Posterior vena cava (tissue), 2 donors: ENCODE results near the gene CPSF4L. TPM values are rescaled to one million over a fixed set of nuclear protein-coding genes. Genes with fewer than 3 reads are reported as not detected.
A peak's percentile ranks its signal among the peaks of the same experiment; 100 is the strongest.

Experiments used
- DNase-seq: peaks from one replicate; pipeline ENCODE4 v3.0.0-alpha.2; 2020; ENCODE audit warnings: low spot score
- intact Hi-C, 2 donors: fragments of 100-400 bp; cut with DNase I; formaldehyde crosslinking; loops; one replicate each; pipeline versions ENCODE4 v1.14.1 to v1.14.2; 2022 to 2023
- total RNA-seq, 2 donors: library from RNA; stranded (reverse); fragmentation: NEBNext Ultra II Directional; extraction: Animal tissue kit (Norgen Biotek cat#: 25700); gene quantifications; one replicate each; pipeline ENCODE4 v1.2.1, GENCODE V29; 2021
- donor health status: DM: yes; HTN: yes; CAD: no.
- donor health status: DM: yes; HTN: yes; CAD: no.

Gene CPSF4L
- total RNA-seq, 2 donors from 2014 or later, result not detected

DNA sequence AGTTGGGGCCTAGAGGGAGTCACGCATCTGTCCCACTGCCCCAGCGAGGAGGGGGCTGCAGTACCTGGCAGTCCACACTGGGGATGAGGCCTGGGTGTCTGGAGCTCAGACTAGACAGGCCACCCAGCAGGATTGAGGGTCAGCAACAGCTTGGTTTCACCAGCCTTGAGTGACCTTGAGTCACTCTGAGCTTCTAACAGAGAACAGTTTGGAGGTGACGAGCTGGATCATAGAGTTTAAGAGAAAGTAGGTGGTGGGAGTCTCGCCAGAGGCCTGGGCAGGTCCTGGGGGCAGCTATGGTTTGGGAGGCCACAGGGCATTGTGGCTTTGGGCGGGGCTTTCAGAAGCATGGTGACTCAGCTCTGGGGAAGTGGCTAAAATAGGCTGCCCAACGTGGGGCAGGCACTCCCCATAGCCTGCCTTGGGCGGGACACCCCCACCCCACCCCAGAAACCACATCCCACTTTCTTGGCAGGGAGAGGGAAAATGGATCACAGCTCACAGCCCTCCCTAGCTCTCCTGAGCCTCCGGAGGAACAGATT, 29.7 kb upstream of the CPSF4L start:
- DNase-seq, result peak; percentile 95
- intact Hi-C loops, result no loop called here

DNA sequence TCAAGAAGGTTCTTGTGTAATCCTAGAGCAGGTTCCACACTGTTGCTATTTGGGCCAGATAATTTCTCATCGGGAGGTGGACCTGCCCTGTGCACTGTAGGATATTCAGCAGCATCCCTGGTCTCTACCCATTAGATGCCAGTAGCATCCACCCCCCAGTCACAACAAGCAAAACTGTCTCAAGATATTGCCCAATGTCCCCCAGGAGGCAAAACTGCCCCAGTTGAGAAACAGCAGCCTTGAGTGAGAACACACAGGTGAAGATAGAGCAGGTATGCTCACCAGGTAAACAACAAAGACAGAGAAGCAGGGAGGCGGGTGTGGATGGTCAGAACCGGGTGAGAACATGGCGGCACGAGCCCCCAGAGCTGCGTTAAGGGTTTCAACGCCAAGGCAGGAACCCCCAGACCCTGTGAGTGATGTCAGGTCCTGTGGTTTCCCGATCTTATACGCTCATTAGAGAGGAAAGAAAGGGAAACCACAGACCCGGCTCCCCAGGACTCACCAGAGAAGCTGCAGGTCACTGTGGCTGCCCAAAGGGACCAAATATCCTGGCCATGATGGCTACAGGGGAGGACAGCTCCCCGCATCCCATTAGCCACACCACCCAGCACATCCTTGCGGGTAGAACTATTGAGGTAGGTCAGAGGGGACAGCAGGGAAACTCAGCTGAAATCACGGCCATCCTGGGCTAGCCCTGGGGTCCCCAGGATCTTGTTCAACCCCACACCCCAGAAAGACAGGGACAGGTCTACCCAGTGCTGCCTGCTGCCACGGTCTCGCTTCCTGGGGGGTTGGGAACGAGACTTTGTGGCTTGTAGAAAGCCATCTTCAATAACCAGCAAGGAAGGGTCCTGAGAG, 28.9 kb upstream of the CPSF4L start:
- intact Hi-C loops, result no loop called here

DNA sequence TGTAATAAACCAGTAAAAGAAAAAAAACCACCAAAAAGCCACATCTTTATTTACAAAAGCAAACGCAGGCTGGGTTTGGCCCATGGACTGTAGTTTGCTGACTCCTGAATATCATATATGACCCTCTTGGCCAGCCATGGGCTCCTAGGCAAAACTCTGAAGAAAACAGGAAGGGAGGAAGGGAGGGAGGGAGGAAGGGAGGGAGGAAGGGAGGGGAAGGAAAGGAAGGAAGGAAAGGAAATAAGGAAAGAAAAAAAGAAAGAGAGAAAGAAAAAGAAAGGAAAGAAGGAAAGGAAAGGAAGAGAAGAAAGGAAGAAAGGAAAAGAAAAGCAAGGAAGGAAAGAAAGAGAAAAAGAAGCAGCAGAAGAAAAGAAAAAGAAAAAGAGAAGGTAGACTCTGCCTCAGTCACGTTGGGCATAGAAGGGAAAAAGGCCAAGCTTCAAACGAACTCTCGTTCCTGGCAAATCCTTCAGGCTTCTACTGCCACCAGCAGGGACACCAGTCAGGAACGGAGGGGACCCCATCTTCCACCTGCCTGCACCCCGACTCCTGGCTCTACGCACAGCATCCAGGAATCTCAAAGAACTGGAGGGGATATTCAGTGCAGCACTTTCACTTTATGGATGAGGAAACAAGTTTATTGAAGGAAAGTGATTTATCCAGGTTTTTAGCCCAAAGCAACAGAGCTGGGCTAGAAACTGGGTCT, 28.0 kb upstream of the CPSF4L start:
- DNase-seq, result no peak
- intact Hi-C loops, result no loop called here

More for the DNA sequence above, 28.9 kb upstream of the CPSF4L start:
- no peak for DNase-seq

DNA sequence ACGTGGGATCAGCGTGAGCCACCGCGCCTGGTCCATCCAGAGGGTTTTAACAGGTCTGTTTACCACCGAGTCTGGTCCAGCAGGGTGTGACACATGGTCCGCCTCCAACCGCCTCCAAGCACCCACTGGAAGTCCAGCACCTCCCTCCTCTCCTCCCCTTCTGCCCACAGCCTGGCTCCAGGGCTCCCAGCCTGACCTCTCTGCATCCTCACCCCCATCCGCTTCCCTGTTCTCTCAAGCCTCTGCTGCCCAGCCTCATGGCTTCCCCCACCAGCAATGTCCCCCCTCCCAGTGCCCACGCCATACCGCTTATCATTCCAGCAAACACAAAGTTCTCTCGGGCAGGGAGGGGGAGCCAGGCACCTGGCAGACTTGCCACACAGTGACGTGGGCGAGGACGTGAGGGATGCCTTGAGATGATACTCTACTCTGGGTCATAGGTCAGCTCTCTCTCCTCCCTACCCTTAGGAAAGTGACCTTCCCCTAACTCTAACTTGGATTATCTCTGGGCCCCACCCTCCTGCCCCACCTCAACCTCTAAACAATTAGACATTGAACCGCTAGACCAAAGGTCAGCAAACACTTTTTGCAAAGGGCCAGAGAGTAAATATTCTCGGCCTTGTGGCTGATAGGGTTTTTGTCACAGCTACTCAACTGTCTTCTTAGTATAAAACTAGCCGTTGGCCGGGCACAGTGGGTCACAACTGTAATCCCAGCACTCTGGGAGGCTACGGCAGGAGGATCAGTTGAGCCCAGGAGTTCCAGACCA, 27.0 kb upstream of the CPSF4L start:
- DNase-seq, result peak; percentile 79
- intact Hi-C loops, result no loop called here

DNA sequence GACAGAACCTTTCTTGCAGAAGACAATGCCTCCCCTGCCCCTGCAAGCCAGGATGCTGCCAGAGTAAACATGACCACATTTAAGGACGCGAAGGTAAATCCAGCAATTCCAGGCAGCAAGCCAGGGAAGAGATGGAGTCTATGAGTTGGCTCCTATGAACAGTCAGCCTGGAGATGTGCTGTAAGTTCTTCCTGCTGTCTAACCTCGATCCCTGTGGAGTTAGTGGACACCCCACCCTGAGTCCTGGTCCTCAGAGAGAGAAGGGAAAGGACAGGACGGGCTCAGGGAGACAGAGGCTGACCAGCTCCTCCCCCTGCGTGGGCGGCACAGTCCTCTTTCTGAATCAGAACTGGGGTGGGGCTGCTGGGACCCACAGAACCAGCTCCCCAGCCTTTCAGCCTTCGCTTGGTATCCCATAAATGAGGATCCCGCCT, 25.2 kb upstream of the CPSF4L start:
- no peak for DNase-seq
- intact Hi-C loops, result no loop called here

DNA sequence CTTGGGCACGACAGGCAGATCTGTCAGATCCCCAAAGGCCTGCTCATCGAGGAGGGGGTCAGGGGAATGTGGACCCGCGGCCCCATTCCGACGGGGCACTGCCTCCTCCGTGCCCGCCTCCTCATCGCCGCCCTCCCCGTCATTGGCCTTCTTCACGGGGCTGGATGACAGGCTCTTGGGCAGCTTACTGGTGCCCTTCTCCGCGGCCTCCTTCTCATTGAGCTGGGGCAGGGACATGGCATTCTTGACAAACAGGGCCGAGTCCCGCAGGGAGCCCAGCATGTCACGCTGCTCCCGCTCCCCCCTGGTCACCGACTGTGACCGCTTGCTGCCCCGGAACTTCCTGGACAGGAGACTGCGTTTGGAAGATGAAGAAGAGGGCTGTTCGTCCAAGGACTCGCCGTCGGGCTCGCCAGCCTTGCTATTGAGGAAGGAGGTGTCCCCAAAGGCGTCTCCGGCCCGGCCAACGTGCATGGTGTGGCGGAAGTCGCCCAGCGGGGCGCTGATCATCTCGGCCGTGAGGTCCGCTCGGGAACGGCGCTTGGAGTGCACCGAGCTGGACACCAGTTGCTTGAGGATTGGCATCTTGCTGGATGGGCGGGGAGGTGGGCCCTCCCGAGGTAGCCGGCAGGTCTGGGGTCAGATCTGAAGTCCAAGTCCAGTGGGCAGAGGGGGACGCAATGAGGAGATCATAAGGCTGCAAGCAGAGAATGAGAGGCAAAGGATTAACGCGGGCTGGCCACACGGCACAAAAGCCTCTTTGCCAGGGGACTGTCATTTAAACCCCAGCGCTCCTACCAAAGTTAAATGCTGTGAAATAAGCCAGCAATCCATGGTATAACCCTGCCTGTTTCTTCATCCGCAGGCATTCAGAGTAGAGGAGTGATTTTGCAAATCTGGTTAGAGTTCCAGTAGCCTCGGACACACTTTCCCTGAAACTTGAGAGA, 24.5 kb upstream of the CPSF4L start:
- DNase-seq, result no peak
- intact Hi-C loops, result no loop called here

DNA sequence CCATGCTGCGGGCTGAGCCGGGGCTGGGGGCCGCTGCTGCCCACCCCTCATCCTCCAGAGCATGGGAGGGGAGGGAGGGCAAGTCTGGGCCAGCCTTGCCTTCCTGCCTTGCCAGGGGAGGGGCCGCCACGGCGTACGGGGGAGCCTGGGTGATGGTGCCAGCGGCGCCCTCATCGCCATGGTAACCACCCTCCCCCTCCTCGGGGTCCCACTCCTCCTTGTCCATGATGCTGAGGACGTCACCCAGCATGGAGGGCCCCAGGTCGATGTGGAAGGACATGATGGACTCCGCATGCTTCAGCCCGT, 23.9 kb upstream of the CPSF4L start:
- no peak for DNase-seq
- intact Hi-C loops, result no loop called here

DNA sequence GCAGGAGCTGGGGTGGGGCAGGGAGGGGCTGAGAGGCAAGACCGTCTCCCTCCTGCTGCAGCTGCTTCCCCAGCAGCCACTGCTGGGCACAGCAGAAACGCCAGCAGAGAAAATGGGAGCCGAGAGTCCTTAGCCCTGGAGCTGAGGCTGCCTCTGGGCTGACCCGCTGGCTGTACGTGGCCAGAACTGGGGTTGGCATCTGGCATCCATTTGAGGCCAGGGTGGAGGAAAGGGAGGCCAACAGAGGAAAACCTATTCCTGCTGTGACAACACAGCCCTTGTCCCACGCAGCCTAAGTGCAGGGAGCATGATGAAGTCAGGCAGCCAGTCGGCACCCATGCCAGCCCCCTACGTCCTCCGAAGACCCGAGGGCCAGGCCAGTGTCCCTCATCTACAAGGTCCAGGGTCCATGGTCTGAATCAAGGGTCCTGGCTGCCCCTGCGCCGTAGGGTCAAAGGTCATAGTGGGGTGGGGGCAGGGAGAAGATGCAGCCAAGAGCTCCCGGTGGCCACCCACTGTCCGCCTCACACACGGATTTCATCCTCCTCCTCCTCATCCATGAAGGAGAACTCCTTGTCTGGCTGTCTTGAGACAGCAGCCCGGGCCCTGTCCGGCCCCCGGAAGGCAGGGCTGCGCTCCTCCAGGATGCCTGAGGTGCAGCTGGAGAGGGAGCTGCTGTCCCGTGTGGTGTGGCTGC, 23.4 kb upstream of the CPSF4L start:
- DNase-seq, result no peak
- intact Hi-C loops, result no loop called here

DNA sequence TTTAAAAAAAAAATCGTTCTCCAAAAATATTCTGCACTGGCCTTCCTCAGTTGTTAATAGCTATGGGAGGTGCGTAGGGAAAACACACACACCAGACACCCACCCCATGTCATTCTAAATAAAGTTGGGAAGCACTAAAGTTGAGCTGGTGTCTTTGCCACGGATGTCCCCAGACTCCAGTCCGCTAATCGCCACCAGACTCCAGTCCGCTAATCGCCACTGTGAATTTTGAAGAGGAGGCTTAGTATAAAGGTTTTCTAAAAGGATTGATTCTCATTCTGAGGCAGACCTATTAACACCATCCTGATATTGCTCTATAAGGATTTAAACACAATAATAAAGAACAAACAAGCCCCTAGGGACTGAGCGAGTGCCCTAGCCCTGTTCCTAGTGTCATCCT, 22.7 kb upstream of the CPSF4L start:
- DNase-seq, result no peak
- intact Hi-C loops, result no loop called here

DNA sequence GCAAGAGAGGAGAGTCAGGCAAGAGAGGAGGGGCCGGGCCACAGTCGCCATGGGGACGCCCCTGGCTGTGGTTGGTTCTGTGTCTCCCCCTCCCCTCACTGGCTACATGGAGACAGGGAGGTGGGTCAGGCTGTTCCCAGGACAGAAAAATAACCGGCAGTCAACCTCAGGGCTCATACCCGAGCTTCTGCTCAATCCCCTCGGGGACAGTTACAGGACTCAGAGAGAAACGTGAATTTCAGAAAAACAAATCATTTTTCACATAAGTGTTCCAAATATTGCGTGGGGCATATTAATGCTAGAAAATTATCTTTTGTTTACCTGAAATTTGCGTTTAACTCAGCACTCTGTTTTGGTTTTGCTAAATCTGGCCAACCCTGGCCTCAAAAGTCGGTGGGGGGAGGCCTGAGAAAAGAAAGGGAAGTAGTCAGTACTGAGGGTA, 22.2 kb upstream of the CPSF4L start:
- DNase-seq, result no peak
- intact Hi-C loops, result no loop called here

DNA sequence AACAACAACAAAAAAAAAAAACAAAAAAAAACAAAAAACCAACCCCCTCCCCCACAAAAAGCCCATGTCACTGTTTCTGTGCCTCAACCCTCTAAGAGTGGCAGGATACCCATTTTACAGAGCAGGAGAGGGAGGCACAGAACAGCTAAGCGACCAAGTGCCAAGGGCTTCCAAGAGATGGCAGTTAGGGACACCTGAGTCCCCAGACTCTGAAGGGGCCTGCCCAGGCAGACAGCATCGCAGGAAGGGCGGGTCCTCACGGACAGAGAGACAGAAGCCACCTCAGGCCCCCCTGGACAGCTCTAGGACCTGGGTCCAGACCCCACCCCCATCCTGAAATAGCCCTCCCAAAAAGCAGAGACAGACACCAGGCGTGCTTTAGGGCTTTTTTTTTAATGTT, 21.6 kb upstream of the CPSF4L start:
- intact Hi-C loops, result no loop called here
- DNase-seq, result no peak

DNA sequence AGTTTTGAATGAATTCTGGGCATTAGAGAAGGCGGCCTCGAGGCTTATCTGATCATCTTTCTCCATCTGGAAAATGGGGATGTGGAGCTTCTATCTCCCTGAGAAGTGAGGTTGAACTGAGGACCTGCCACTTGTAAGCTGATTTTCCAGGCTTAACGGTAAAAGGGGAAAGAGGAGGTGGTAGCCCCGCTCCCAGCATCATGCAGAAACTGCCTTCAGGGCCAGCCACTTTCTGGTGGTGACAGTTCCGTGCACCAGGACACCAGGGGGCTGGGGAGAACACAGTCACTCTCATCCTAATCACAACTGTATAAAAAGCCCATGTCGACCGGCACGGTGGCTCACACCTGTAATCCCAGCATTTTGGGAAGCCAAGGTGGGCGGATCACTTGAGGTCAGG, 20.9 kb upstream of the CPSF4L start:
- intact Hi-C loops, result no loop called here
- no peak for DNase-seq

DNA sequence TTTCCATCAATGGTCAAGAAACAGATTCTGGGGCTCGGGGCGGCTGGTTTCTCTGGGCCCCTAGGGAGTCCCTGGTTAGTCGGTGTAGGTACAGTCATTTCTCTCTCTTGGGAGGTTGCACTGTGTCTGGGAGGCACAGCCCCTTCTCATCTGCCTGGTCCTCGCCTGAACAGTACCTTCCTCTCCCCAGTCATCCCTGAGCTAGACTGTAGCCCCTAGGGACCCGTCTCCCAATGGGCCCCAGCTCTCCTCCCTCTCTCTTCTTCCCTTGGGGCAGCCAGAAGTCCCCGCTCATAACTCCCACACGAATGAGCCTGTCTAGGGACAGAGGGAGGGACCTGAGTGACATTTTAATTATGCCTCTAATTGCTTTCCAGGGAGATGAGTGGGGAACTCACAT, 20.2 kb upstream of the CPSF4L start:
- DNase-seq, result no peak
- intact Hi-C loops, result no loop called here

DNA sequence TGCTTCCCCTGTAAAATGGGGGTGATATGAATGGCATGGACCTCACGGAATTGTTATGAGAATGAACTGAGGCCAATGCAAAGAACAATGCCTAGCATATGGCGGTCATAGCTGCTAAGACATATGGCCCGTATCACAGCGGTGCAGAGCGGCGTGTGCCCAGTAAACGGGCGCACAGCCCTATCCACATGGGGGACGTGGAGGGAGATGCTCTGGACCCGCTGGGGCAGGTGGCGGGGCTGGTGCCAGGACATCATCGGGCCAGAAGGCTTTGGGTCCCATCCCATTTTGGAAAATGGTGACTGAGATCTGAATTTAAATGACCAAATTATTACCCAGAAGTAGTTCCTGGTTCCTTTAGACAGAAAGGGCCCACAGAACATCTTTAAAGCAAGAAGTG, 18.5 kb upstream of the CPSF4L start:
- DNase-seq, result no peak
- intact Hi-C loops, result no loop called here

DNA sequence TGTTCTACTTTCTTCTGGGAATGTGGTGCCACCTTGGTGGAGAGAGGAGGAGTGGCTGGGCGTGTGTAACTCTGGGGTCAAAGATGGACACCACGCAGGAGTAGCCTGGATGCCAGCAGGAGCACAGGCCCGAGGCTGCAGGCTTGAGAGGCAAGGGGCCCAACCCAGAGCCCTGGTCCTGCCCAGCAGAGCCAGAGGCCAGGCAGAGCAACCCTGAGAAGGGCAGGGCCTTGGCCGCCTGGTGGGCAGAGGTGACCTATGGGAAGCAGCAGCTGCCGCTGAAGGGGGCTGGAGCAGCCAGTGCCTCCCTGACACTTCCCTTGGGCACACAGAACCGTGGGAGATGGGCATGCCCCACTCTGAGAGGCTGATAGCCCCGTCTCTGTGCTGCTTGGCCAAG, 18.0 kb upstream of the CPSF4L start:
- intact Hi-C loops, result no loop called here
- no peak for DNase-seq

DNA sequence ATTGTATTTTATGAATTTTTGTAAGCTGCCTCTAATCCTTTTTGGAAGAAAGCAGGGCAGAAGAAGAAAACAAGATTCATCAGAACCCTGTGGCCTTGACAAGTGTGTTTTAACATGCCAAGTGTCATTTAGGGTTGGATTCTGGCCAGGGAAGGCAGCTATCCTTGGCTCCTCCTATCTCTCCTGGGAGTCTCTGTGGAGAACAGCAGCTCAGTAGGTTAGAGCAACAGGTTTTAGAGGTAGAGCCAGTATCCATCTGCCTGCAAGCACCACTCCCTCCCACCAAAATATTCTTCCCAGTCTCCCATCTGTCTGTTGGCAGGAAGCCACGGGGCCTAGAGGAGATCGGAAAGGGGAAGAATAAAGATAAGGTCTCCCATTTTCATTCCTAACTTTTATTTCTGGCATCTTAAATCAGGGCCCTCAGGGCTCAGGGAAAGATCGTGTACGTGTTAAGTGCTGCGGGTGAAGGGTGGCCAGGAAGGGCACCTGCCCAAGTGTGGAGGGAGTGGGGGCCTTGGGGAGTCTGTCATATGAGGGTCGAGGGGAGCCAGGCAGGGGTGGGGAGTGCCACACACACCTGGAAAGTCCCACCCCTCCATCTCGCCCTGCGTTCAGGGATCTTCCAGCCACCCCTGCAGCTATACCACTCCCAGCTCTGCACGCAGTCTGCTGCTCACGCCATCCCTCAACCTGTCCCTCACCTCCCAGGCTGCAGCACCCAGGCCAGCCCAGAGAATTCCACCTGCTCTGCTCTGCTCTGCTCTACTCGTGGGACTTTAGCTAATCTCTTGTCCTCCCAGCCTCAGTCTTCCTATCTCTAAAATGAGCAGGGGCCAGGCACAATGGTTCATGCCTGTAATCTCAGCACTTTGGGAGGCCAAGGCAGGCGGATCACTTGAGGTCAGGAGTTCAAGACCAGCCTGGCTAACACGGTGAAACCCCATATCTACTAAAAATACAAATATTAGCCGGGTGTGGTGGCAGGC, 17.1 kb upstream of the CPSF4L start:
- DNase-seq, result no peak
- intact Hi-C loops, result no loop called here

DNA sequence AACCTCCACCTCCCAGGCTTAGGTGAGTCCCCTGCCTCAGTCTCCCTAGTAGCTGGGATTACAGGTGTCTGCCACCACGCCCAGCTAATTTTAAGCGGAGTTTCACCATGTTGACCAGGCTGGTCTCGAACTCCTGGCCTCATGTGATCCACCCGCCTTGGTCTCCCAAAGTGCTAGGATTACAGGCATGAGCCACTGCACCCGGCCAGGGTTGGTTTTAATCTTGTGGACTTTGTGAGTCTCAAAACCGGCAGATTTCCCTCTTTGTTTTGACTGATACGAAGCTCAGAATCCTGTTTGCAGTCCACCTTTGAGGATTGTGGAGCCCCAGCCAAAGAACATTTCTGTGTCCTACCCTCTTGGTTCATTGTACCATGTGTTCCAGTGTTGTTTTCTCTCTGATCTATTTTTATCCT, 16.4 kb upstream of the CPSF4L start:
- no peak for DNase-seq
- intact Hi-C loops, result no loop called here
